Measurements from ENCODE around the gene TRAF4.

GRCh38 chr17:28705074-28705659 lies 38.6 kb upstream of the TRAF4 start:
- no peak for TF ChIP-seq CTCF (IDR thresholded peaks at IDR 0.05; ENCODE audit: poor library complexity)
- no peak for TF ChIP-seq EZH2phosphoT487 (IDR thresholded peaks at IDR 0.05; ENCODE audit: low read depth, severe bottlenecking, unreplicated experiment)
